Measurements from ENCODE around the gene OSTN. TPM values are rescaled to one million over a fixed set of nuclear protein-coding genes. Genes with fewer than 3 reads are reported as not detected.

The OSTN gene
- total RNA-seq, 5 donors from 2014 or later (not counting 1 experiment from before 2014, with no cell fraction given): not detected

GRCh38 chr3:191313296-191313695, 114.3 kb downstream of the OSTN start:
- CTCF ChIA-PET: no interaction called here
- POLR2A ChIA-PET: no interaction called here
- no peaks in the 10 kb centered on the region for H3K9me3 Mint-ChIP-seq
- H3K36me3 Mint-ChIP-seq: no peaks in the 10 kb centered on the region
- Histone ChIP-seq H3K27ac (ENCODE audit: low read length) (no peak overlapping the region), H3K4me3 (ENCODE audit: control insufficient read depth in 1 of 2, extremely low read depth in 1 of 2, low read length in 1 of 2) (no peak overlapping the region), H3K27me3 (replicated peaks in 1 of 2; ENCODE audit: control insufficient read depth in 2 of 2, extremely low read depth in 1 of 2, insufficient read depth in 2 of 2, low read length in 1 of 2) (no peaks in the 10 kb centered on the region), H3K36me3 (ENCODE audit: control insufficient read depth in 2 of 2, extremely low read depth in 1 of 2, insufficient read depth in 1 of 2, low read length in 1 of 2) (no peaks in the 10 kb centered on the region), H3K9me3 (no peaks in the 10 kb centered on the region), H3K4me1 (ENCODE audit: control insufficient read depth in 1 of 2, extremely low read depth in 1 of 2, insufficient read depth in 2 of 2, low read length in 2 of 2) (no peaks in the 10 kb centered on the region)
- H3K4me1 Mint-ChIP-seq: no peaks in the 10 kb centered on the region
- H3K27ac Mint-ChIP-seq: no peak overlapping the region
- no peak overlapping the region for H3K4me3 Mint-ChIP-seq
- ATAC-seq (replicated peaks in 1 of 4) (no peak), DNase-seq (no peak)
- H3K27me3 Mint-ChIP-seq: no peaks in the 10 kb centered on the region
- no CpG with 5 or more reads among the region's 2 CpGs for WGBS (ENCODE audit: insufficient coverage)

GRCh38 chr3:191314109-191314728, 115.2 kb downstream of the OSTN start:
- Mint-ChIP-seq H3K27ac (no peak overlapping the region), H3K9me3 (no peaks in the 10 kb centered on the region), H3K36me3 (no peaks in the 10 kb centered on the region), H3K27me3 (no peaks in the 10 kb centered on the region), H3K4me1 (no peaks in the 10 kb centered on the region), H3K4me3 (no peak overlapping the region)
- Histone ChIP-seq H3K27ac (ENCODE audit: low read length) (no peak overlapping the region), H3K4me1 (ENCODE audit: control insufficient read depth in 1 of 2, extremely low read depth in 1 of 2, insufficient read depth in 2 of 2, low read length in 2 of 2) (no peaks in the 10 kb centered on the region), H3K27me3 (replicated peaks in 1 of 2; ENCODE audit: control insufficient read depth in 2 of 2, extremely low read depth in 1 of 2, insufficient read depth in 2 of 2, low read length in 1 of 2) (no peaks in the 10 kb centered on the region), H3K36me3 (ENCODE audit: control insufficient read depth in 2 of 2, extremely low read depth in 1 of 2, insufficient read depth in 1 of 2, low read length in 1 of 2) (no peaks in the 10 kb centered on the region), H3K9me3 (no peaks in the 10 kb centered on the region), H3K4me3 (ENCODE audit: control insufficient read depth in 1 of 2, extremely low read depth in 1 of 2, low read length in 1 of 2) (no peak overlapping the region)
- ChIA-PET POLR2A (interaction anchor here in 1 of 2 donors (0.8 kb wide), 1 partner anchor 28 kb away, joined by 4 read pairs; no protein-coding TSS in a partner anchor), CTCF (no interaction called here)
- ATAC-seq (replicated peaks in 1 of 4): no peak
- no peak for DNase-seq
- WGBS (ENCODE audit: insufficient coverage): 70% methylated on average over 3 of the region's 5 CpGs

Other genes with a start within 250 kb of the OSTN start
- gene CCDC50, start 130.2 kb downstream of the OSTN start, total RNA-seq: 1 to 10 TPM; 4.0 to 9.7 (median 9.7) TPM
- gene UTS2B, start 131.3 kb downstream of the OSTN start, total RNA-seq: under 1 TPM in 2 of 5 donors, not detected in 3; 0.32 to 0.36 TPM

Measured in T-cell (primary cell).